GM12878 (cell line): ENCODE measurements around the gene CALD1. TPM values are rescaled to one million over a fixed set of nuclear protein-coding genes. Genes with fewer than 3 reads are reported as not detected.

Experiments
- ATAC-seq: fragments of 200-7000 bp; cut with Tn5 transposase; 3 replicates; pipeline ENCODE4 v1.9.1; 2020; ENCODE audit warnings: mild to moderate bottlenecking, moderate library complexity
- BruUV-seq: library from RNA; stranded (reverse); fragments of 400-500 nt; replicated peaks from 2 replicates; lab custom pipeline; 2021; lab: Mats Ljungman, UMichigan
- CTCF ChIA-PET: fragments of 300-600 bp; sonication (Branson Sonifier 250); formaldehyde crosslinking; extraction: SDS; loops from one replicate; lab custom pipeline; 2021; ENCODE audit warnings: inconsistent platforms; lab: Yijun Ruan, JAX
- POLR2A ChIA-PET: fragments of 350-600 bp; formaldehyde crosslinking; extraction: SDS; loops from one replicate; lab custom pipeline; 2021; ENCODE audit warnings: inconsistent platforms; lab: Charles Lee
- RAD21 ChIA-PET: fragments of 300-600 bp; sonication (Branson Sonifier 250); formaldehyde crosslinking; loops from one replicate; lab custom pipeline; 2023; ENCODE audit warnings: antibody characterized with exemption; ENCODE audit not compliant: unreplicated experiment; lab: Charles Lee
- SMC1A ChIA-PET: fragments of 300-600 bp; sonication (Branson Sonifier 250); formaldehyde crosslinking; loops from one replicate; lab custom pipeline; 2023; ENCODE audit not compliant: unreplicated experiment, uncharacterized antibody; lab: Charles Lee
- DNase-seq: peaks from one replicate; pipeline ENCODE4 v3.0.0-alpha.2; 2011; ENCODE audit warnings: low read depth, low spot score
- FAIRE-seq: peaks from 3 replicates; lab custom pipeline; 2011; peaks lifted over from hg19 to GRCh38; lab: Jason Lieb, UNC
- H2AFZ ChIP-seq: 2 replicates; pipeline ENCODE4 v1.6.0; 2011; ENCODE audit warnings: low read depth, low read length, control low read depth; ENCODE audit not compliant: control insufficient read depth
- H3K27ac ChIP-seq: 2 replicates; pipeline ENCODE4 v1.5.1; 2011; ENCODE audit warnings: control low read depth; ENCODE audit not compliant: control insufficient read depth, insufficient read depth
- H3K27me3 ChIP-seq, 2 experiments: replicated peaks in 1 of 2; 2 replicates each; pipeline versions ENCODE4 v1.6.0 to v1.6.1; 2011; ENCODE audit warnings: low read length in 1 of 2; ENCODE audit not compliant: control insufficient read depth in 2 of 2, insufficient read depth in 2 of 2
- H3K36me3 ChIP-seq, 2 experiments: 2 replicates each; pipeline ENCODE4 v1.5.1; 2011; ENCODE audit warnings: low read length in 1 of 2; ENCODE audit not compliant: control insufficient read depth in 2 of 2, insufficient read depth in 2 of 2
- H3K4me1 ChIP-seq: 2 replicates; pipeline ENCODE4 v1.6.1; 2011; ENCODE audit warnings: mild to moderate bottlenecking, low read length, moderate library complexity, mixed read lengths; ENCODE audit not compliant: control insufficient read depth, insufficient read depth
- H3K4me2 ChIP-seq: 2 replicates; pipeline ENCODE4 v1.6.0; 2011; ENCODE audit warnings: control low read depth; ENCODE audit not compliant: control insufficient read depth, insufficient read depth
- H3K4me3 ChIP-seq: fragments of 200-600 bp; sonication (generic); 2 replicates; pipeline ENCODE4 v1.5.1; 2016
- H3K79me2 ChIP-seq: 2 replicates; pipeline ENCODE4 v1.6.0; 2011; ENCODE audit warnings: low read length; ENCODE audit not compliant: control insufficient read depth, insufficient read depth
- H3K9ac ChIP-seq: 2 replicates; pipeline ENCODE4 v1.8.0; 2011; ENCODE audit warnings: low read length, control low read depth, mixed read lengths; ENCODE audit not compliant: control insufficient read depth, insufficient read depth
- H3K9me3 ChIP-seq: replicated peaks from 3 replicates; pipeline ENCODE4 v1.5.1; 2011; ENCODE audit warnings: mild to moderate bottlenecking, low read length; ENCODE audit not compliant: control insufficient read depth, insufficient read depth
- H4K20me1 ChIP-seq: 2 replicates; pipeline ENCODE4 v1.6.0; 2011; ENCODE audit not compliant: control insufficient read depth, insufficient read depth
- EZH2 ChIP-seq: IDR thresholded peaks from 2 replicates; pipeline ENCODE4 v1.6.1; 2012; ENCODE audit warnings: low read depth, mild to moderate bottlenecking, control low read depth, inconsistent platforms, low read length, borderline replicate concordance; ENCODE audit not compliant: control insufficient read depth
- POU2F2 ChIP-seq: IDR thresholded peaks from 3 replicates; pipeline ENCODE4 v1.6.1; 2011; ENCODE audit warnings: low read depth, mild to moderate bottlenecking, low read length, borderline replicate concordance
- WGBS: methylation state at CpG from one replicate; pipeline ENCODE4 v1.1.6; 2016; ENCODE audit warnings: low lambda C conversion rate; ENCODE audit not compliant: insufficient replicate concordance, insufficient coverage; ENCODE audit errors: missing lambda C conversion rate; 5-methylcytosine and 5-hydroxymethylcytosine counted together
- in situ Hi-C: fragments of 300-500 bp; cut with MboI; formaldehyde crosslinking; loops from 9 replicates; pipeline ENCODE4 v1.14.3; 2018; ENCODE audit warnings: mixed read lengths
- intact Hi-C: fragments of 100-400 bp; cut with micrococcal nuclease; formaldehyde crosslinking; loops from one replicate; pipeline ENCODE4 v1.14.2; 2022; ENCODE audit not compliant: unreplicated experiment
- polyA plus RNA-seq, 11 experiments: library from polyadenylated mRNA; depleted of rRNA in 4 of 11; unstranded in 6 of 11; stranded (reverse) in 5 of 11; fragments of >200 nt; fragmentation: Nextera tagmentation in 4 of 11; fragmentation: Illumina TruSeq in 1 of 11; extraction: Ambion mirVana in 4 of 11; extraction: Trizol in 1 of 11; gene quantifications; 1 replicate in 1 of 11; 2 replicates in 10 of 11; pipeline versions ENCODE4 v1.2.1 to v1.2.3, GENCODE V29; 2011 to 2016; ENCODE audit warnings: inconsistent platforms in 2 of 11, missing spikeins in 2 of 11, low read depth in 1 of 11
- total RNA-seq, 4 experiments: library from RNA; depleted of rRNA in 3 of 4; stranded (reverse); fragments of >200 nt in 3 of 4; fragmentation: Illumina TruSeq in 1 of 4; extraction: Trizol in 1 of 4; gene quantifications; 2 replicates each; pipeline versions ENCODE4 v1.2.1 to v1.2.3, GENCODE V29; 2013 to 2021
- TF ChIP-seq, protein P1 (sequence below): fragments of 450-650 bp; IDR thresholded peaks from 2 replicates; pipeline ENCODE4 v1.6.1; 2017; ENCODE audit warnings: antibody characterized with exemption, mild to moderate bottlenecking, moderate library complexity
- TF ChIP-seq, protein P2 (sequence below): fragments of 450-650 bp; IDR thresholded peaks from 2 replicates; pipeline ENCODE4 v1.6.1; 2017; ENCODE audit warnings: low read depth, mild to moderate bottlenecking, moderate library complexity
- TF ChIP-seq, protein P3 (sequence below): fragments of 150-350 bp; IDR thresholded peaks from 2 replicates; pipeline ENCODE4 v1.6.1; 2016; ENCODE audit warnings: low read depth, low read length
- TF ChIP-seq, protein P4 (sequence below): fragments of 450-650 bp; IDR thresholded peaks from 2 replicates; pipeline ENCODE4 v1.6.1; 2016; ENCODE audit warnings: mild to moderate bottlenecking, moderate library complexity, borderline replicate concordance

The CALD1 gene
- total and polyA plus RNA-seq, 10 of the 15 experiments (the other 5 are each of a cell fraction or from before 2014, with no cell fraction given) = 0.03 to 1.3 (median 0.22) TPM

DNA sequence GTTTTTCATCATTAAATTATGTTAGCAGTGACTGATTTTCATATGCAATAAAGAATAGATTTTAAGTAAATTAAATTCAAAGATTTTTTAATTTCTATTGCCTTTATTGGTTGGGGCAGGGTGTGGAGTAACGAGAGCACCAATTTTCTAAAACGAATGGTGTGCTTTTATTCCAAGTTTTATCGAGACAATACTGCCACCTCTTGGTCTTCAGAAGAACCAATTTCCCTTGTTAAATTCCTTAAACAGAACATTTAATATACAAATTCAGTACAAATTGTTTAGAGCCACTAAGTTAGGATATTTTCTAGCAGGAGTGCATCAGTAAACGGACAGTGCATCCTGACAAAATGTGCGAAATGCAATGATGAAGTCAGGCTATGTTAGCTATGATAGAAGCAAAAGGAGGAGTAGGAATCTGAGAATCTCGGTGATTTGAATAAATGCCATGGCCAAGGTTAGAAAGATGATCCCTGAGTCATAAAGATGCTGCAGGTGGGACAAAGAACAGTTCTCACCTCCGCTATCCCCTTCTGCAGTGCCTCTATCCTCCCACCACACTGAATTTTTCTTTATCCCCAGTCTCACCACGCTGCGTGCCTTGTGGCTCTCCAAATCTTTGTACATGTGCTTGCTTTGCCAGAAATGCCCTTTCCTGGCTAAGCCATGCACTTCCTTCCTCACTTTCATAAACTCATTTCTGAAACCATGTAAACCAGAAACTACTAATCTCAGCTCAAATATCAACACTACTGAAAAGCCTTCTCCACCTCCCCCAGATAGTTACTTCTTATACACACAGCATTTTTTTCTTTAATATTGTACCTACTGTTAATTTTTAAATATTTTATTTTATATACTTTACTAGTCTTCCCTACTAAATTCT, 175.0 kb downstream of the CALD1 start (continued):
- TF ChIP-seq, protein P1, sequence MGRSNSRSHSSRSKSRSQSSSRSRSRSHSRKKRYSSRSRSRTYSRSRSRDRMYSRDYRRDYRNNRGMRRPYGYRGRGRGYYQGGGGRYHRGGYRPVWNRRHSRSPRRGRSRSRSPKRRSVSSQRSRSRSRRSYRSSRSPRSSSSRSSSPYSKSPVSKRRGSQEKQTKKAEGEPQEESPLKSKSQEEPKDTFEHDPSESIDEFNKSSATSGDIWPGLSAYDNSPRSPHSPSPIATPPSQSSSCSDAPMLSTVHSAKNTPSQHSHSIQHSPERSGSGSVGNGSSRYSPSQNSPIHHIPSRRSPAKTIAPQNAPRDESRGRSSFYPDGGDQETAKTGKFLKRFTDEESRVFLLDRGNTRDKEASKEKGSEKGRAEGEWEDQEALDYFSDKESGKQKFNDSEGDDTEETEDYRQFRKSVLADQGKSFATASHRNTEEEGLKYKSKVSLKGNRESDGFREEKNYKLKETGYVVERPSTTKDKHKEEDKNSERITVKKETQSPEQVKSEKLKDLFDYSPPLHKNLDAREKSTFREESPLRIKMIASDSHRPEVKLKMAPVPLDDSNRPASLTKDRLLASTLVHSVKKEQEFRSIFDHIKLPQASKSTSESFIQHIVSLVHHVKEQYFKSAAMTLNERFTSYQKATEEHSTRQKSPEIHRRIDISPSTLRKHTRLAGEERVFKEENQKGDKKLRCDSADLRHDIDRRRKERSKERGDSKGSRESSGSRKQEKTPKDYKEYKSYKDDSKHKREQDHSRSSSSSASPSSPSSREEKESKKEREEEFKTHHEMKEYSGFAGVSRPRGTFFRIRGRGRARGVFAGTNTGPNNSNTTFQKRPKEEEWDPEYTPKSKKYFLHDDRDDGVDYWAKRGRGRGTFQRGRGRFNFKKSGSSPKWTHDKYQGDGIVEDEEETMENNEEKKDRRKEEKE = no peak
- TF ChIP-seq EZH2 = no peak

DNA sequence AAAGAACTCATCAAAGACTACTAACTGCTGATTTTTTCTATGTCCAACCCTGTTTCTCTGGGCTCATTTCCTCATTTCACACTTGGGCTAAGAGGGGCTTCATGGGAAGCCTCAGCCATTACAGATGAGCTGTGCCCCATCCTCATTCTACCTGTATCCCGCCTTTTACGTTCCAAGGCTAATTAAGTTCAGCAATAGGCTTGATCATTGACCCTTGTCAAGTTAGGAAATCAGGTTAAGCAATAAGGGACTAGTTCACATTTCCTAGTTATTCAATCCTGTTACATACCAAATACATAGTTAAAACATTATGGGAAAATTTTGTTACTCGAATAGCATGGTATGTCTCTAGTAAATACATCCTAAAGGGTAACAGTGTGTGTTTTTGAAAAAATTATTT, 177.6 kb downstream of the CALD1 start:
- peak; percentile 71 for FAIRE-seq
- TF ChIP-seq, protein P2, sequence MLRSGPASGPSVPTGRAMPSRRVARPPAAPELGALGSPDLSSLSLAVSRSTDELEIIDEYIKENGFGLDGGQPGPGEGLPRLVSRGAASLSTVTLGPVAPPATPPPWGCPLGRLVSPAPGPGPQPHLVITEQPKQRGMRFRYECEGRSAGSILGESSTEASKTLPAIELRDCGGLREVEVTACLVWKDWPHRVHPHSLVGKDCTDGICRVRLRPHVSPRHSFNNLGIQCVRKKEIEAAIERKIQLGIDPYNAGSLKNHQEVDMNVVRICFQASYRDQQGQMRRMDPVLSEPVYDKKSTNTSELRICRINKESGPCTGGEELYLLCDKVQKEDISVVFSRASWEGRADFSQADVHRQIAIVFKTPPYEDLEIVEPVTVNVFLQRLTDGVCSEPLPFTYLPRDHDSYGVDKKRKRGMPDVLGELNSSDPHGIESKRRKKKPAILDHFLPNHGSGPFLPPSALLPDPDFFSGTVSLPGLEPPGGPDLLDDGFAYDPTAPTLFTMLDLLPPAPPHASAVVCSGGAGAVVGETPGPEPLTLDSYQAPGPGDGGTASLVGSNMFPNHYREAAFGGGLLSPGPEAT = no peak
- no peak for TF ChIP-seq POU2F2
- TF ChIP-seq, protein P3, sequence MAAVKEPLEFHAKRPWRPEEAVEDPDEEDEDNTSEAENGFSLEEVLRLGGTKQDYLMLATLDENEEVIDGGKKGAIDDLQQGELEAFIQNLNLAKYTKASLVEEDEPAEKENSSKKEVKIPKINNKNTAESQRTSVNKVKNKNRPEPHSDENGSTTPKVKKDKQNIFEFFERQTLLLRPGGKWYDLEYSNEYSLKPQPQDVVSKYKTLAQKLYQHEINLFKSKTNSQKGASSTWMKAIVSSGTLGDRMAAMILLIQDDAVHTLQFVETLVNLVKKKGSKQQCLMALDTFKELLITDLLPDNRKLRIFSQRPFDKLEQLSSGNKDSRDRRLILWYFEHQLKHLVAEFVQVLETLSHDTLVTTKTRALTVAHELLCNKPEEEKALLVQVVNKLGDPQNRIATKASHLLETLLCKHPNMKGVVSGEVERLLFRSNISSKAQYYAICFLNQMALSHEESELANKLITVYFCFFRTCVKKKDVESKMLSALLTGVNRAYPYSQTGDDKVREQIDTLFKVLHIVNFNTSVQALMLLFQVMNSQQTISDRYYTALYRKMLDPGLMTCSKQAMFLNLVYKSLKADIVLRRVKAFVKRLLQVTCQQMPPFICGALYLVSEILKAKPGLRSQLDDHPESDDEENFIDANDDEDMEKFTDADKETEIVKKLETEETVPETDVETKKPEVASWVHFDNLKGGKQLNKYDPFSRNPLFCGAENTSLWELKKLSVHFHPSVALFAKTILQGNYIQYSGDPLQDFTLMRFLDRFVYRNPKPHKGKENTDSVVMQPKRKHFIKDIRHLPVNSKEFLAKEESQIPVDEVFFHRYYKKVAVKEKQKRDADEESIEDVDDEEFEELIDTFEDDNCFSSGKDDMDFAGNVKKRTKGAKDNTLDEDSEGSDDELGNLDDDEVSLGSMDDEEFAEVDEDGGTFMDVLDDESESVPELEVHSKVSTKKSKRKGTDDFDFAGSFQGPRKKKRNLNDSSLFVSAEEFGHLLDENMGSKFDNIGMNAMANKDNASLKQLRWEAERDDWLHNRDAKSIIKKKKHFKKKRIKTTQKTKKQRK = no peak
- TF ChIP-seq, protein P4, sequence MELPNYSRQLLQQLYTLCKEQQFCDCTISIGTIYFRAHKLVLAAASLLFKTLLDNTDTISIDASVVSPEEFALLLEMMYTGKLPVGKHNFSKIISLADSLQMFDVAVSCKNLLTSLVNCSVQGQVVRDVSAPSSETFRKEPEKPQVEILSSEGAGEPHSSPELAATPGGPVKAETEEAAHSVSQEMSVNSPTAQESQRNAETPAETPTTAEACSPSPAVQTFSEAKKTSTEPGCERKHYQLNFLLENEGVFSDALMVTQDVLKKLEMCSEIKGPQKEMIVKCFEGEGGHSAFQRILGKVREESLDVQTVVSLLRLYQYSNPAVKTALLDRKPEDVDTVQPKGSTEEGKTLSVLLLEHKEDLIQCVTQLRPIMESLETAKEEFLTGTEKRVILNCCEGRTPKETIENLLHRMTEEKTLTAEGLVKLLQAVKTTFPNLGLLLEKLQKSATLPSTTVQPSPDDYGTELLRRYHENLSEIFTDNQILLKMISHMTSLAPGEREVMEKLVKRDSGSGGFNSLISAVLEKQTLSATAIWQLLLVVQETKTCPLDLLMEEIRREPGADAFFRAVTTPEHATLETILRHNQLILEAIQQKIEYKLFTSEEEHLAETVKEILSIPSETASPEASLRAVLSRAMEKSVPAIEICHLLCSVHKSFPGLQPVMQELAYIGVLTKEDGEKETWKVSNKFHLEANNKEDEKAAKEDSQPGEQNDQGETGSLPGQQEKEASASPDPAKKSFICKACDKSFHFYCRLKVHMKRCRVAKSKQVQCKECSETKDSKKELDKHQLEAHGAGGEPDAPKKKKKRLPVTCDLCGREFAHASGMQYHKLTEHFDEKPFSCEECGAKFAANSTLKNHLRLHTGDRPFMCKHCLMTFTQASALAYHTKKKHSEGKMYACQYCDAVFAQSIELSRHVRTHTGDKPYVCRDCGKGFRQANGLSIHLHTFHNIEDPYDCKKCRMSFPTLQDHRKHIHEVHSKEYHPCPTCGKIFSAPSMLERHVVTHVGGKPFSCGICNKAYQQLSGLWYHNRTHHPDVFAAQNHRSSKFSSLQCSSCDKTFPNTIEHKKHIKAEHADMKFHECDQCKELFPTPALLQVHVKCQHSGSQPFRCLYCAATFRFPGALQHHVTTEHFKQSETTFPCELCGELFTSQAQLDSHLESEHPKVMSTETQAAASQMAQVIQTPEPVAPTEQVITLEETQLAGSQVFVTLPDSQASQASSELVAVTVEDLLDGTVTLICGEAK = no peak

More for the DNA sequence above, 177.6 kb downstream of the CALD1 start:
- Histone ChIP-seq H2AFZ (no peak overlapping the region), H3K4me1 (no peaks in the 10 kb centered on the region; the same call in 1 of the 2 replicates), H3K4me3 (no peak overlapping the region), H3K79me2 (no peaks in the 10 kb centered on the region), H3K4me2 (no peak overlapping the region), H3K27me3 (no peaks in the 10 kb centered on the region), H4K20me1 (no peaks in the 10 kb centered on the region), H3K27ac (no peak overlapping the region), H3K36me3 (no peaks in the 10 kb centered on the region), H3K9ac (no peak overlapping the region), H3K9me3 (no peaks in the 10 kb centered on the region)
- POLR2A ChIA-PET = interaction anchor here (0.6 kb wide), 1 partner anchor 37 kb away, joined by 3 read pairs; no protein-coding TSS in a partner anchor
- intact Hi-C loops (no loop called here), in situ Hi-C loops (no loop called here)
- RAD21 ChIA-PET = interaction anchor here (0.9 to 1.6 kb wide), 4 partner anchors 29 to 524 kb away, joined by 3 to 5 read pairs (median 3); no protein-coding TSS in a partner anchor
- SMC1A ChIA-PET = interaction anchor here (0.8 to 1.7 kb wide), 3 partner anchors 91 to 346 kb away, joined by 3 read pairs; no protein-coding TSS in a partner anchor
- CTCF ChIA-PET = interaction anchor here (0.9 to 1.8 kb wide), 6 partner anchors 90 to 324 kb away, joined by 3 to 6 read pairs (median 3); no protein-coding TSS in a partner anchor
- ATAC-seq = no peak
- no peak for DNase-seq
- BruUV-seq = no TSS peak
- 47% methylated on average over 3 of the region's 3 CpGs for WGBS
